ENCODE data around the gene PRCC. TPM values are rescaled to one million over a fixed set of nuclear protein-coding genes. Genes with fewer than 3 reads are reported as not detected.

Gene PRCC
- polyA plus RNA-seq, 1 donor (not counting 4 experiments of a cell fraction or from before 2014, with no cell fraction given) = 40.4 TPM

DNA sequence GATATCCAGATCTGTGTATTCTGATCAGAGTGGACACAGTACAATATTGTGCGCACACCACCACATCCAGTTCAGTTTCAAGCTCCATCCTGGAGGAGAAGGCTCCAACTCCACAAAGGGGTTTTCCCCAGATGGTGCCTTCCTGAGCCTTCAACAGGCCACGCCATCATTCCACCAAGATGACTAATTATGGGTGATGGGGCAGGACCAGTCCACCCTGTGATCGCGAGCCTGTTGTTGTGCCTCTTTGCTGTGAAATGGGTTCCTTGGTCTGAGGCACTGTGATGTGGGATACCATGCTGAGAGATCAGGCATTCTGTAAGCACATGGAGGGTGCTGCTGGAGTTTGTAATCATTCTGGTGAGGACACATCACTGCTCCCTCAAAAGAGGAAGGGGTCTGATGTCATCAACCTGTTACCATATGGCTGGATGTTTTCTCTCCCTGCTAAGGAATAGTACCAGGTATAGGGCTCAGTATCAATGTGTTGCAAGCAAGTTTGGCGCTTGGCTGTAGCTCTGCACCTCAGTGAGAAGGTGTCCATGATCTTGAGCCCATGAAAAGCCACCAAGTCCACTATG lies 56.0 kb downstream of the PRCC start:
- DNase-seq (ENCODE audit: low read depth, low spot score) = no peak
- H3K36me3 ChIP-seq (ENCODE audit: control insufficient read depth in 2 of 2, extremely low read depth in 1 of 2, insufficient read depth in 2 of 2, low read length in 2 of 2) = no peaks in the 10 kb centered on the region
- H3K4me2 ChIP-seq (ENCODE audit: control insufficient read depth, extremely low read depth, insufficient read depth, low read depth, low read length) = no peak overlapping the region
- H3K4me3 ChIP-seq (ENCODE audit: control insufficient read depth in 2 of 3, extremely low read depth in 1 of 3, insufficient read depth in 2 of 3, low read depth in 1 of 3, low read length in 3 of 3) = no peak overlapping the region
- no peak overlapping the region for H3K27ac ChIP-seq (ENCODE audit: control insufficient read depth, insufficient read depth, low read length)
- H3K9ac ChIP-seq (ENCODE audit: control insufficient read depth, extremely low read depth, insufficient read depth, low read length) = no peak overlapping the region
- H3K9me3 ChIP-seq (ENCODE audit: control insufficient read depth, low read depth, low read length) = no peaks in the 10 kb centered on the region
- no peaks in the 10 kb centered on the region for H3K79me2 ChIP-seq (ENCODE audit: control insufficient read depth, insufficient read depth, low read length)
- no peaks in the 10 kb centered on the region for H4K20me1 ChIP-seq (ENCODE audit: control insufficient read depth, extremely low read depth, insufficient read depth, low read length)
- FAIRE-seq = no peak
- peaks cover 7% of the 10 kb centered on the region for H3K4me1 ChIP-seq (ENCODE audit: control insufficient read depth, extremely low read depth, insufficient read depth, low read length)
- H2AFZ ChIP-seq (ENCODE audit: control insufficient read depth, low read length) = no peak overlapping the region
- TF ChIP-seq EZH2 (IDR thresholded peaks at IDR 0.05; ENCODE audit: low read length) = no peak
- TF ChIP-seq, protein P1, sequence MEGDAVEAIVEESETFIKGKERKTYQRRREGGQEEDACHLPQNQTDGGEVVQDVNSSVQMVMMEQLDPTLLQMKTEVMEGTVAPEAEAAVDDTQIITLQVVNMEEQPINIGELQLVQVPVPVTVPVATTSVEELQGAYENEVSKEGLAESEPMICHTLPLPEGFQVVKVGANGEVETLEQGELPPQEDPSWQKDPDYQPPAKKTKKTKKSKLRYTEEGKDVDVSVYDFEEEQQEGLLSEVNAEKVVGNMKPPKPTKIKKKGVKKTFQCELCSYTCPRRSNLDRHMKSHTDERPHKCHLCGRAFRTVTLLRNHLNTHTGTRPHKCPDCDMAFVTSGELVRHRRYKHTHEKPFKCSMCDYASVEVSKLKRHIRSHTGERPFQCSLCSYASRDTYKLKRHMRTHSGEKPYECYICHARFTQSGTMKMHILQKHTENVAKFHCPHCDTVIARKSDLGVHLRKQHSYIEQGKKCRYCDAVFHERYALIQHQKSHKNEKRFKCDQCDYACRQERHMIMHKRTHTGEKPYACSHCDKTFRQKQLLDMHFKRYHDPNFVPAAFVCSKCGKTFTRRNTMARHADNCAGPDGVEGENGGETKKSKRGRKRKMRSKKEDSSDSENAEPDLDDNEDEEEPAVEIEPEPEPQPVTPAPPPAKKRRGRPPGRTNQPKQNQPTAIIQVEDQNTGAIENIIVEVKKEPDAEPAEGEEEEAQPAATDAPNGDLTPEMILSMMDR (optimal IDR thresholded peaks at IDR 0.05 in 1 of 3, IDR thresholded peaks at IDR 0.05 in 1 of 3, conservative IDR thresholded peaks at IDR 0.05 in 1 of 3; ENCODE audit: extremely low read depth in 1 of 3, insufficient read depth in 2 of 3, low read length in 3 of 3) = no peak
- dilution Hi-C loops (cut with MboI; ENCODE audit: extremely low pct_ligation_motif_present, low sequenced_read_pairs) = no loop called here
- no peaks in the 10 kb centered on the region for H3K9me1 ChIP-seq (ENCODE audit: control insufficient read depth, extremely low read depth, insufficient read depth, low read length)
- no peaks in the 10 kb centered on the region for H3K27me3 ChIP-seq (ENCODE audit: control insufficient read depth, extremely low read depth, insufficient read depth, low read length)

DNA sequence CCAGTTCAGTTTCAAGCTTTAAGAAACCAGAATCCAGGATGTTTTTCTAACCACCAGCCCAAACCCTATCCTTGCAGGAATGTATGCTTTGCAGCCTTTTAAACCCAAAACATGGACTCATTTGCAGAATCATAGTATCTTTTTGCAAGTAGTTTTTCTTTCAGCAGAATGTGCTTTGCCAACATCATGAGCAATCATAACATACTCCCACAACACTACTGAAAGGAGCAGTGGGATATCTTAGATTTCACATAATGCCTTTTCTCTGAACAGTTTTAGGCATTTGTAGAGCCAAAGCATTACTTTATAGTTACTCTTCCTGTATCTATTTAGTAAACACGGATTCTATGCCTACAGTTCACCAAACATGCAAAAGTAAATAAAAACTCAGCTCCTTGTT lies 59.3 kb downstream of the PRCC start:
- H3K9me3 ChIP-seq (ENCODE audit: control insufficient read depth, low read depth, low read length) = no peaks in the 10 kb centered on the region
- DNase-seq (ENCODE audit: low read depth, low spot score) (no peak), FAIRE-seq (no peak)
- dilution Hi-C loops (cut with MboI; ENCODE audit: extremely low pct_ligation_motif_present, low sequenced_read_pairs) = no loop called here
- H3K27me3 ChIP-seq (ENCODE audit: control insufficient read depth, extremely low read depth, insufficient read depth, low read length) = peaks cover 7% of the 10 kb centered on the region
- no peaks in the 10 kb centered on the region for H4K20me1 ChIP-seq (ENCODE audit: control insufficient read depth, extremely low read depth, insufficient read depth, low read length)
- H3K79me2 ChIP-seq (ENCODE audit: control insufficient read depth, insufficient read depth, low read length) = no peaks in the 10 kb centered on the region
- H3K4me3 ChIP-seq (ENCODE audit: control insufficient read depth in 2 of 3, extremely low read depth in 1 of 3, insufficient read depth in 2 of 3, low read depth in 1 of 3, low read length in 3 of 3) = no peak overlapping the region
- no peak overlapping the region for H3K27ac ChIP-seq (ENCODE audit: control insufficient read depth, insufficient read depth, low read length)
- no peak overlapping the region for H3K4me2 ChIP-seq (ENCODE audit: control insufficient read depth, extremely low read depth, insufficient read depth, low read depth, low read length)
- TF ChIP-seq, protein P1 (optimal IDR thresholded peaks at IDR 0.05 in 1 of 3, IDR thresholded peaks at IDR 0.05 in 1 of 3, conservative IDR thresholded peaks at IDR 0.05 in 1 of 3; ENCODE audit: extremely low read depth in 1 of 3, insufficient read depth in 2 of 3, low read length in 3 of 3) = no peak
- TF ChIP-seq EZH2 (IDR thresholded peaks at IDR 0.05; ENCODE audit: low read length) = no peak
- H3K9me1 ChIP-seq (ENCODE audit: control insufficient read depth, extremely low read depth, insufficient read depth, low read length) = no peaks in the 10 kb centered on the region
- H3K36me3 ChIP-seq (ENCODE audit: control insufficient read depth in 2 of 2, extremely low read depth in 1 of 2, insufficient read depth in 2 of 2, low read length in 2 of 2) = no peaks in the 10 kb centered on the region
- H3K9ac ChIP-seq (ENCODE audit: control insufficient read depth, extremely low read depth, insufficient read depth, low read length) = no peak overlapping the region
- H3K4me1 ChIP-seq (ENCODE audit: control insufficient read depth, extremely low read depth, insufficient read depth, low read length) = peaks cover 7% of the 10 kb centered on the region
- H2AFZ ChIP-seq (ENCODE audit: control insufficient read depth, low read length) = no peak overlapping the region

Data from keratinocyte (primary cell).